ENCODE results near the gene CLDND1. TPM values are rescaled to one million over a fixed set of nuclear protein-coding genes. Genes with fewer than 3 reads are reported as not detected.

Gene CLDND1
- total and polyA plus RNA-seq, 2 of the 13 experiments (the other 11 are each of a cell fraction or from before 2014, with no cell fraction given), result 50.8 to 121 TPM

DNA sequence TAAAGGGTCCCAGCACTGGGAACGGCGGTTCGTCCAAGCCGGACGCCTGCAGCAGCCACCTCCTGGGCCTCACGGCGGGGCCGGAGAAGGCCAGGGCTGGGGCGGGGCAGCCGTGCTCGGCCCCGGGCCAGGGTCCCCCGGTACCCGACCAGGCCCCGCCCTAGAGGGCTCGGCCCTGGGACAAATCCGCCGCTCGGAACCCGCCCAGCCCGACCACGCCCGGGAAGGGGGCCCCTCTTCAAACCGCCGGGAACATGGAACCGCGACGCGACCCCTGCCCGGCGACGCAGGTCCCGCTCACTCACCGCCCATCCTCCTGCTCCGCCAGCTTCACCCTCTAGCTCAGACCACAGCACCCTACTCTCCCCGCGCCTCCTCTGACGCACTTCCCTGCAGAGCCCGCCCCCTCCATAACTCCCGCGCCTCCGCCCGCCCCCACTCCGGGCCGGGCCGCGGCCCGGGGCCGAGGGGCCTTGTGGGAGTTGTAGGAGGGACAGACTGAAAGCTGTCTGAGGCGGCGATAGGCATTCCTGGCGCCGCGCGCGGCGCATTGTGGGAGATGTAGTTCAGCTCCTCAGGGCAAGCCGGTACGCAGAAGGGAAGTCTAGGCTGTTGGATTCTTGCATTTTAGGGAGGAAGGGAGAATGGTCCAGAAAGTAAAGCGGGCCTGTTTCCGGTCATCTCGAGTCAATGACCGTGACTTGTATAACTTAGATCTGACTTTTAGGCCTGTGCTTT, at the start of gene CLDND1 (continued):
- TF ChIP-seq, protein P1, sequence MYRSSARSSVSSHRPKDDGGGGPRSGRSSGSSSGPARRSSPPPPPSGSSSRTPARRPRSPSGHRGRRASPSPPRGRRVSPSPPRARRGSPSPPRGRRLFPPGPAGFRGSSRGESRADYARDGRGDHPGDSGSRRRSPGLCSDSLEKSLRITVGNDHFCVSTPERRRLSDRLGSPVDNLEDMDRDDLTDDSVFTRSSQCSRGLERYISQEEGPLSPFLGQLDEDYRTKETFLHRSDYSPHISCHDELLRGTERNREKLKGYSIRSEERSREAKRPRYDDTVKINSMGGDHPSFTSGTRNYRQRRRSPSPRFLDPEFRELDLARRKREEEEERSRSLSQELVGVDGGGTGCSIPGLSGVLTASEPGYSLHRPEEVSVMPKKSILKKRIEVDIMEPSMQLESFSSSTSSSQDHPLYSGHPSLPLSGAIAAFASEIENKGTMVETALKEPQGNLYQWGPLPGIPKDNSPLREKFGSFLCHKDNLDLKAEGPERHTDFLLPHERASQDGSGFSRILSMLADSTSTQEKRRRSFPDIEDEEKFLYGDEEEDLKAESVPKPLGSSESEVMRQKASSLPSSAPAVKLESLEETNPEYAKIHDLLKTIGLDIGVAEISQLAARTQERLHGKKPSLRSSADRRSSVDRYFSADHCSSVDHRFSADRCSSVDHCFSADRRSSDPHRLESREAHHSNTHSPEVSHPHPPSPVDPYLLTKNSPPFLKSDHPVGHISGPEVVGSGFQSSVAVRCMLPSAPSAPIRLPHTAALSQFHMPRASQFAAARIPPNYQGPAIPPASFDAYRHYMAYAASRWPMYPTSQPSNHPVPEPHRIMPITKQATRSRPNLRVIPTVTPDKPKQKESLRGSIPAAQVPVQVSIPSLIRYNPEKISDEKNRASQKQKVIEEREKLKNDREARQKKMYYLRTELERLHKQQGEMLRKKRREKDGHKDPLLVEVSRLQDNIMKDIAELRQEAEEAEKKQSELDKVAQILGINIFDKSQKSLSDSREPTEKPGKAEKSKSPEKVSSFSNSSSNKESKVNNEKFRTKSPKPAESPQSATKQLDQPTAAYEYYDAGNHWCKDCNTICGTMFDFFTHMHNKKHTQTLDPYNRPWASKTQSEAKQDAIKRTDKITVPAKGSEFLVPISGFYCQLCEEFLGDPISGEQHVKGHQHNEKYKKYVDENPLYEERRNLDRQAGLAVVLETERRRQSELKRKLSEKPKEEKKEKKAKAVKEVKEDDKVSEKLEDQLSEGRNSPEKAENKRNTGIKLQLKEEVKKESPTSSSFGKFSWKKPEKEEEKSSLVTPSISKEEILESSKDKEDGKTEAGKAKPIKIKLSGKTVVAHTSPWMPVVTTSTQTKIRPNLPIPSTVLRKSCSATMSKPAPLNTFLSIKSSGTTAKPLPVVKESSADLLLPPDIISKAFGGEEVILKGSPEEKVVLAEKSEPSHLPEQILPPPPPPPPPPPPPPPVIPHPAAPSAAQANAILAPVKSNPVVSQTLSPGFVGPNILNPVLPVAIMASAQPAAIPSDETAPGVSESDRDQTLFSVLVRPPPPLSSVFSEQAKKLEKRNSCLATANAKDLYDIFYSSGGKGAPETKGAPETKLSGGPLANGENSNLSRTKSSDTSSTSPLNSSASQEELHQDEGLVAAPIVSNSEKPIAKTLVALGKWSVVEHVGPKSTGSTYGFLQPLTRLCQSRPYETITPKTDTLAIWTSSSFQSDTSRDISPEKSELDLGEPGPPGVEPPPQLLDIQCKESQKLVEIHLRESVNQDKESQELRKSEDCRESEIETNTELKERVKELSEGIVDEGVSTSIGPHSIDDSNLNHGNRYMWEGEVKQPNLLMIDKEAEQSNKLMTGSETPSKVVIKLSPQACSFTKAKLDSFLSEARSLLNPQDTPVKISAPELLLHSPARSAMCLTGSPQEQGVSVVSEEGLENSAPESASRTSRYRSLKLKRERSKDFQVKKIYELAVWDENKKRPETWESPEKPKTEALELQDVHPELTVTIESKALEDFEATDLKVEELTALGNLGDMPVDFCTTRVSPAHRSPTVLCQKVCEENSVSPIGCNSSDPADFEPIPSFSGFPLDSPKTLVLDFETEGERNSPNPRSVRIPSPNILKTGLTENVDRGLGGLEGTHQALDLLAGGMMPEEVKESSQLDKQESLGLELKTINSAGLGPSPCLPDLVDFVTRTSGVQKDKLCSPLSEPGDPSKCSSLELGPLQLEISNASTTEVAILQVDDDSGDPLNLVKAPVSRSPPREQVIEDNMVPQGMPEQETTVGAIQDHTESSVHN (CRISPR knock-in tag; IDR thresholded peaks at IDR 0.05), result no peak
- TF ChIP-seq CSRNP1 (CRISPR knock-in tag; IDR thresholded peaks at IDR 0.05), result peak; percentile 46; the same call in 1 of the 2 replicates
- TF ChIP-seq KDM4B (CRISPR knock-in tag; IDR thresholded peaks at IDR 0.05), result no peak; the same call in 1 of the 2 replicates
- TF ChIP-seq ZBTB34 (CRISPR knock-in tag; IDR thresholded peaks at IDR 0.05), result peak; percentile 20; the same call in 1 of the 2 replicates
- no peak; the same call in 1 of the 2 replicates for TF ChIP-seq MIER3 (CRISPR knock-in tag; IDR thresholded peaks at IDR 0.05; ENCODE audit: borderline replicate concordance)
- TF ChIP-seq ZNF414 (CRISPR knock-in tag; IDR thresholded peaks at IDR 0.05), result no peak
- no peak for TF ChIP-seq NRL (CRISPR knock-in tag; IDR thresholded peaks at IDR 0.05; ENCODE audit: borderline replicate concordance)
- 0 out of 2 replicates have a peak, but pooled peaks have one; percentile 22 for TF ChIP-seq BRD4 (CRISPR knock-in tag; IDR thresholded peaks at IDR 0.05)
- no peak for TF ChIP-seq SRSF9 (IDR thresholded peaks at IDR 0.05; ENCODE audit: borderline replicate concordance, insufficient read depth, low read depth, low read length, poor library complexity, severe bottlenecking)
- TF ChIP-seq ZNF24 (IDR thresholded peaks at IDR 0.05), result no peak
- no peak; the same call in 1 of the 2 replicates for TF ChIP-seq ZNF556 (CRISPR knock-in tag; IDR thresholded peaks at IDR 0.05; ENCODE audit: borderline replicate concordance)
- TF ChIP-seq ATRX (CRISPR knock-in tag; IDR thresholded peaks at IDR 0.05; ENCODE audit: borderline replicate concordance), result no peak
- TF ChIP-seq DMAP1 (CRISPR knock-in tag; IDR thresholded peaks at IDR 0.05), result peak; percentile 58; the same call in 1 of the 2 replicates
- TF ChIP-seq TOE1 (CRISPR knock-in tag; IDR thresholded peaks at IDR 0.05), result no peak

All from HepG2 (cell line).